ENCODE results near the gene RBFOX2.

- no peak for TF ChIP-seq POLR2A (IDR thresholded peaks at IDR 0.05)
- no peak for TF ChIP-seq CTCF (IDR thresholded peaks at IDR 0.05)
Measured at GRCh38 chr22:35846804-35847203, 181.8 kb downstream of the RBFOX2 start.
